Right lobe of liver (tissue), 4 donors: ENCODE data around the gene GALNT2.

Source experiments
- POLR2A ChIP-seq: fragments of 450-650 bp; IDR thresholded peaks from one replicate; pipeline ENCODE4 v1.6.1; 2017; ENCODE audit warnings: antibody characterized with exemption, mild to moderate bottlenecking
- TF ChIP-seq, protein P1 (sequence below), 4 donors: fragments of 200-600 bp in 3 of 4; fragments of 450-650 bp in 1 of 4; IDR thresholded peaks; one replicate each; pipeline versions ENCODE4 v1.5.1 to v1.8.0; 2016 to 2022; ENCODE audit warnings: antibody characterized with exemption in 4 of 4, mild to moderate bottlenecking in 2 of 4
- donor health status: DM: no; HTN: no; CAD: no.
- donor health status: DM: no; HTN: no; CAD: no.
- donor health status: DM: no; HTN: yes; CAD: no.

DNA sequence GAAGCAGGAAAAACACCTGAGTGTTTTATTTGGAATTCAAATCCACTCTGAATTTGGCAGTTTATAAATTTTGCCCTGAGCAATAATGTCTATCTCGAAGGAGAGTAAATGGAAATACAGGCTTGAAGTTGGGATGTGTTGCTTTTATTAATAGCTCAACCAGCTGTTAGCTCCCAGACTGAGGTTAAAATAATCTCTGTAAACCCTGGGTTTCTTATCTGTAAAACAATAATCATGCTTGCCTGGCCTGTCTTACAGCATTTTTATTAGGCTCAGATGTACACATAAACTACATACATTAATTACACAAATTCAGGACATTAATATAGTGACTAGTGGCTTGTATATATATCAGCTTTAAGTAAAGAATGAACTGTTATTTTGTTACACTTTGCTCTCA, 148.5 kb downstream of the GALNT2 start:
- TF ChIP-seq, protein P1, sequence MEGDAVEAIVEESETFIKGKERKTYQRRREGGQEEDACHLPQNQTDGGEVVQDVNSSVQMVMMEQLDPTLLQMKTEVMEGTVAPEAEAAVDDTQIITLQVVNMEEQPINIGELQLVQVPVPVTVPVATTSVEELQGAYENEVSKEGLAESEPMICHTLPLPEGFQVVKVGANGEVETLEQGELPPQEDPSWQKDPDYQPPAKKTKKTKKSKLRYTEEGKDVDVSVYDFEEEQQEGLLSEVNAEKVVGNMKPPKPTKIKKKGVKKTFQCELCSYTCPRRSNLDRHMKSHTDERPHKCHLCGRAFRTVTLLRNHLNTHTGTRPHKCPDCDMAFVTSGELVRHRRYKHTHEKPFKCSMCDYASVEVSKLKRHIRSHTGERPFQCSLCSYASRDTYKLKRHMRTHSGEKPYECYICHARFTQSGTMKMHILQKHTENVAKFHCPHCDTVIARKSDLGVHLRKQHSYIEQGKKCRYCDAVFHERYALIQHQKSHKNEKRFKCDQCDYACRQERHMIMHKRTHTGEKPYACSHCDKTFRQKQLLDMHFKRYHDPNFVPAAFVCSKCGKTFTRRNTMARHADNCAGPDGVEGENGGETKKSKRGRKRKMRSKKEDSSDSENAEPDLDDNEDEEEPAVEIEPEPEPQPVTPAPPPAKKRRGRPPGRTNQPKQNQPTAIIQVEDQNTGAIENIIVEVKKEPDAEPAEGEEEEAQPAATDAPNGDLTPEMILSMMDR (IDR thresholded peaks at IDR 0.05): no peak
- TF ChIP-seq POLR2A: no peak
